ENCODE data around the gene PRRC2A.
A peak's percentile ranks its signal among the peaks of the same experiment; 100 is the strongest.

DNA sequence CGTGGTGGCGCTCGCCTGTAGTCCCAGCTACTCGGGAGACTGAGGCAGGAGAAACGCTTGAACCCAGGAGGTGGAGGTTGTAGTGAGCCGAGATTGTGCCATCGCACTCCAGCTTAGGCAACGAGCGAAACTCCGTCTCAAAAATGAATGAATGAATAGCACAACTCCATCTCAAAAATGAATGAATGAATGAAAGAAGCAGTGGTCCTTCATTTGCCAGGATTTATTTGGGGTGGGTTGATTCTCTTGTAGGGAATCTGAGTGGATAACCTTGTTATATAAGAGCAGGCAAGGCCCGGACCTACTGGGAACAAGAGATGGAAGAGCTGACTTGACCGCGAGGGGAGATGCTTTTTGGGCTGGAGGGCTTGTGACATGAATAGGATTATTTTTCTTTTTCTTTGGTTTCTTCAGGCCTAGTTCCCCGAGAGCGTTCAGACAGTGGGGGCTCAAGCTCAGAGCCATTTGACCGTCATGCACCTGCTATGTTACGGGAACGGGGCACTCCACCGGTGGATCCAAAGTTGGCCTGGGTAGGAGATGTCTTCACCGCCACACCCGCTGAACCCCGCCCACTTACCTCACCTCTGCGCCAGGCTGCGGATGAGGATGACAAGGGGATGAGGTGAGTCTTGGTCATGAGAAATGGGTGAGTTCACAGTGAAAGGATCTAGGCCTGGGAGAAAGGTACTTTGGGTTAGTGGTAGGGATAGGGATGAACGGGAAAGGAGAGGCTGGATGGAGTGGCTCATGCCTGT, 9.8 kb downstream of the PRRC2A start:
- TF ChIP-seq, protein P1, sequence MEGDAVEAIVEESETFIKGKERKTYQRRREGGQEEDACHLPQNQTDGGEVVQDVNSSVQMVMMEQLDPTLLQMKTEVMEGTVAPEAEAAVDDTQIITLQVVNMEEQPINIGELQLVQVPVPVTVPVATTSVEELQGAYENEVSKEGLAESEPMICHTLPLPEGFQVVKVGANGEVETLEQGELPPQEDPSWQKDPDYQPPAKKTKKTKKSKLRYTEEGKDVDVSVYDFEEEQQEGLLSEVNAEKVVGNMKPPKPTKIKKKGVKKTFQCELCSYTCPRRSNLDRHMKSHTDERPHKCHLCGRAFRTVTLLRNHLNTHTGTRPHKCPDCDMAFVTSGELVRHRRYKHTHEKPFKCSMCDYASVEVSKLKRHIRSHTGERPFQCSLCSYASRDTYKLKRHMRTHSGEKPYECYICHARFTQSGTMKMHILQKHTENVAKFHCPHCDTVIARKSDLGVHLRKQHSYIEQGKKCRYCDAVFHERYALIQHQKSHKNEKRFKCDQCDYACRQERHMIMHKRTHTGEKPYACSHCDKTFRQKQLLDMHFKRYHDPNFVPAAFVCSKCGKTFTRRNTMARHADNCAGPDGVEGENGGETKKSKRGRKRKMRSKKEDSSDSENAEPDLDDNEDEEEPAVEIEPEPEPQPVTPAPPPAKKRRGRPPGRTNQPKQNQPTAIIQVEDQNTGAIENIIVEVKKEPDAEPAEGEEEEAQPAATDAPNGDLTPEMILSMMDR (IDR thresholded peaks at IDR 0.05 in 8 of 11, conservative IDR thresholded peaks at IDR 0.05 in 3 of 11): no peak
- peak in 2 of 3 donors; percentile 46 to 63 for TF ChIP-seq POLR2AphosphoS5 (IDR thresholded peaks at IDR 0.05)
